WTC11 (cell line): ENCODE measurements around the gene TLX2. TPM values are rescaled to one million over a fixed set of nuclear protein-coding genes. Genes with fewer than 3 reads are reported as not detected.
A peak's percentile ranks its signal among the peaks of the same experiment; 100 is the strongest.

Source experiments
- ATAC-seq: fragments of 200-7000 bp; cut with Tn5 transposase; 2 replicates; pipeline ENCODE4 v1.10.0; 2021; ENCODE audit warnings: mild to moderate bottlenecking, moderate library complexity
- CTCF ChIA-PET: fragments of 300-600 bp; sonication (Branson Sonifier 250); formaldehyde crosslinking; loops from one replicate; lab custom pipeline; 2021; ENCODE audit warnings: antibody characterized with exemption; lab: Charles Lee
- POLR2A ChIA-PET: fragments of 350-600 bp; sonication (Branson Sonifier 250); formaldehyde crosslinking; loops from one replicate; lab custom pipeline; 2021; ENCODE audit warnings: antibody characterized with exemption; lab: Charles Lee
- DNase-seq: peaks from one replicate; pipeline ENCODE4 v3.0.0; 2021; ENCODE audit warnings: low spot score
- H3K27ac Mint-ChIP-seq: 2 replicates; pipeline ENCODE4 v1.8.0; 2021; ENCODE audit warnings: mixed read lengths
- H3K27me3 Mint-ChIP-seq: 2 replicates; pipeline ENCODE4 v1.8.0; 2021; ENCODE audit warnings: low read depth, mild to moderate bottlenecking, moderate library complexity, mixed read lengths
- H3K36me3 Mint-ChIP-seq: 2 replicates; pipeline ENCODE4 v1.8.0; 2021; ENCODE audit warnings: mixed read lengths
- H3K4me1 Mint-ChIP-seq: 2 replicates; pipeline ENCODE4 v1.8.0; 2022; ENCODE audit warnings: mixed read lengths
- H3K4me3 Mint-ChIP-seq: 2 replicates; pipeline ENCODE4 v1.8.0; 2021; ENCODE audit warnings: mild to moderate bottlenecking, moderate library complexity, mixed read lengths
- H3K9me3 Mint-ChIP-seq: 2 replicates; pipeline ENCODE4 v1.8.0; 2021; ENCODE audit warnings: mixed read lengths
- AFF4 ChIP-seq: sonication (generic); formaldehyde crosslinking; IDR thresholded peaks from 2 replicates; pipeline ENCODE4 v1.8.1; 2023; ENCODE audit warnings: mild to moderate bottlenecking, missing genetic modification reagents, borderline replicate concordance
- ATF1 ChIP-seq: sonication (generic); formaldehyde crosslinking; IDR thresholded peaks from 2 replicates; pipeline ENCODE4 v1.8.1; 2023; ENCODE audit warnings: mild to moderate bottlenecking, moderate library complexity, missing genetic modification reagents
- ATF6 ChIP-seq: sonication (generic); formaldehyde crosslinking; IDR thresholded peaks from 2 replicates; pipeline ENCODE4 v1.8.1; 2023; ENCODE audit warnings: mild to moderate bottlenecking, missing genetic modification reagents
- ELF4 ChIP-seq: sonication (generic); formaldehyde crosslinking; IDR thresholded peaks from 2 replicates; pipeline ENCODE4 v1.8.1; 2022; ENCODE audit warnings: low read depth, mild to moderate bottlenecking, moderate library complexity, missing genetic modification reagents
- ERG ChIP-seq: fragments of 250-450 bp; sonication (Bioruptor Pico); IDR thresholded peaks from 2 replicates; pipeline ENCODE4 v1.8.0; 2021; ENCODE audit warnings: mild to moderate bottlenecking
- ESRRA ChIP-seq: sonication (generic); formaldehyde crosslinking; IDR thresholded peaks from 2 replicates; pipeline ENCODE4 v1.8.1; 2022; ENCODE audit warnings: mild to moderate bottlenecking, missing genetic modification reagents, borderline replicate concordance
- FOXJ3 ChIP-seq: sonication (generic); formaldehyde crosslinking; IDR thresholded peaks from 2 replicates; pipeline ENCODE4 v1.9.0; 2021; ENCODE audit warnings: missing genetic modification reagents, mild to moderate bottlenecking, borderline replicate concordance
- FOXK1 ChIP-seq: sonication (generic); formaldehyde crosslinking; IDR thresholded peaks from 2 replicates; pipeline ENCODE4 v1.8.0; 2022; ENCODE audit warnings: mild to moderate bottlenecking, moderate library complexity, missing genetic modification reagents
- FOXP1 ChIP-seq: sonication (generic); formaldehyde crosslinking; IDR thresholded peaks from 2 replicates; pipeline ENCODE4 v1.8.0; 2022; ENCODE audit warnings: missing genetic modification reagents, mild to moderate bottlenecking, moderate library complexity, borderline replicate concordance
- GRHL2 ChIP-seq: fragments of 250-450 bp; sonication (Bioruptor Pico); IDR thresholded peaks from 2 replicates; pipeline ENCODE4 v1.8.0; 2022; ENCODE audit warnings: mild to moderate bottlenecking, moderate library complexity; ENCODE audit not compliant: insufficient replicate concordance, severe bottlenecking
- JAZF1 ChIP-seq: fragments of 250-450 bp; sonication (Bioruptor Pico); IDR thresholded peaks from 2 replicates; pipeline ENCODE4 v1.9.0; 2021; ENCODE audit warnings: moderate library complexity, mild to moderate bottlenecking, inconsistent platforms
- NR1H2 ChIP-seq: sonication (generic); formaldehyde crosslinking; IDR thresholded peaks from 2 replicates; pipeline ENCODE4 v1.9.0; 2021; ENCODE audit warnings: mild to moderate bottlenecking, moderate library complexity, missing genetic modification reagents
- NR2C2 ChIP-seq: sonication (generic); formaldehyde crosslinking; IDR thresholded peaks from 2 replicates; pipeline ENCODE4 v1.8.0; 2022; ENCODE audit warnings: mild to moderate bottlenecking, missing genetic modification reagents
- PREB ChIP-seq: sonication (generic); formaldehyde crosslinking; IDR thresholded peaks from 2 replicates; pipeline ENCODE4 v1.8.1; 2022; ENCODE audit warnings: mild to moderate bottlenecking, missing genetic modification reagents, moderate library complexity, borderline replicate concordance
- PRRX2 ChIP-seq: fragments of 250-450 bp; sonication (Bioruptor Pico); IDR thresholded peaks from 2 replicates; pipeline ENCODE4 v1.8.0; 2021; ENCODE audit warnings: mild to moderate bottlenecking
- RORB ChIP-seq: fragments of 250-450 bp; sonication (Bioruptor Pico); IDR thresholded peaks from 2 replicates; pipeline ENCODE4 v1.9.0; 2021; ENCODE audit warnings: mild to moderate bottlenecking
- SMAD3 ChIP-seq: sonication (generic); formaldehyde crosslinking; IDR thresholded peaks from 2 replicates; pipeline ENCODE4 v1.8.0; 2022; ENCODE audit warnings: missing genetic modification reagents, mild to moderate bottlenecking, borderline replicate concordance
- ZNF263 ChIP-seq: sonication (generic); formaldehyde crosslinking; IDR thresholded peaks from 2 replicates; pipeline ENCODE4 v1.8.1; 2022; ENCODE audit warnings: low read depth, mild to moderate bottlenecking, moderate library complexity, missing genetic modification reagents
- ZNF317 ChIP-seq: sonication (generic); formaldehyde crosslinking; IDR thresholded peaks from 2 replicates; pipeline ENCODE4 v1.8.1; 2023; ENCODE audit warnings: low read depth, mild to moderate bottlenecking, moderate library complexity, missing genetic modification reagents, borderline replicate concordance
- ZNF396 ChIP-seq: fragments of 250-450 bp; sonication (Bioruptor Pico); IDR thresholded peaks from 2 replicates; pipeline ENCODE4 v1.8.0; 2021; ENCODE audit warnings: mild to moderate bottlenecking, moderate library complexity, borderline replicate concordance
- ZNF416 ChIP-seq: fragments of 250-450 bp; sonication (Bioruptor Pico); IDR thresholded peaks from 2 replicates; pipeline ENCODE4 v1.9.0; 2021; ENCODE audit warnings: mild to moderate bottlenecking, inconsistent platforms
- ZNF425 ChIP-seq: fragments of 250-450 bp; sonication (Bioruptor Pico); conservative IDR thresholded peaks from 2 replicates; pipeline ENCODE4 v1.9.0; 2021; ENCODE audit warnings: mild to moderate bottlenecking
- ZSCAN18 ChIP-seq: fragments of 250-450 bp; sonication (Bioruptor Pico); IDR thresholded peaks from 2 replicates; pipeline ENCODE4 v2.1.2; 2022; ENCODE audit warnings: mild to moderate bottlenecking, moderate library complexity
- total RNA-seq: library from RNA; stranded (reverse); gene quantifications from 3 replicates; pipeline ENCODE4 v1.2.3, GENCODE V29; 2021

TLX2 gene
- total RNA-seq, 1 experiment from 2014 or later: 0.26 TPM

- Mint-ChIP-seq H3K27ac (no peak overlapping the region), H3K27me3 (peaks cover 99% of the 10 kb centered on the region), H3K4me1 (peaks cover 16% of the 10 kb centered on the region), H3K9me3 (peaks cover 8% of the 10 kb centered on the region), H3K4me3 (no peak overlapping the region), H3K36me3 (peaks cover 9% of the 10 kb centered on the region)
- DNase-seq (peak; percentile 93), ATAC-seq (peak; percentile 76)
- POLR2A ChIA-PET: interaction anchor here (1.0 to 1.1 kb wide), 3 partner anchors 8 to 71 kb away, joined by 3 to 8 read pairs (median 4); no protein-coding TSS in a partner anchor
- CTCF ChIA-PET: interaction anchor here (0.6 to 1.9 kb wide), 7 partner anchors 9 to 56 kb away, joined by 3 to 8 read pairs (median 5); partner anchors contain the start of genes AUP1, CCDC142, DQX1 and HTRA2
- TF ChIP-seq PREB (CRISPR knock-in tag): no peak; the same call in 1 of the 2 replicates
- peak; percentile 76; the same call in 1 of the 2 replicates for TF ChIP-seq ESRRA
- TF ChIP-seq ZNF263 (CRISPR knock-in tag): no peak; the same call in 1 of the 2 replicates
- no peak for TF ChIP-seq PRRX2 (CRISPR knock-in tag)
- no peak for TF ChIP-seq ZNF425 (CRISPR knock-in tag)
- no peak; the same call in none of the 2 replicates for TF ChIP-seq ZNF317 (CRISPR knock-in tag)
- peak; percentile 87 for TF ChIP-seq NR1H2 (CRISPR knock-in tag)
- no peak for TF ChIP-seq ZNF396 (CRISPR knock-in tag)
- no peak for TF ChIP-seq GRHL2
- TF ChIP-seq RORB (CRISPR knock-in tag): no peak
- TF ChIP-seq NR2C2 (CRISPR knock-in tag): peak; percentile 66; the same call in 1 of the 2 replicates
- peak; percentile 83 for TF ChIP-seq FOXK1 (CRISPR knock-in tag)
- no peak for TF ChIP-seq ERG (CRISPR knock-in tag)
- no peak for TF ChIP-seq ZSCAN18 (CRISPR knock-in tag)
- TF ChIP-seq FOXP1 (CRISPR knock-in tag): peak; percentile 97
- TF ChIP-seq SMAD3 (CRISPR knock-in tag): peak; percentile 42; the same call in 1 of the 2 replicates
- TF ChIP-seq ELF4 (CRISPR knock-in tag): peak; percentile 43; the same call in 1 of the 2 replicates
- peak; percentile 97 for TF ChIP-seq AFF4
- TF ChIP-seq FOXJ3: no peak
- TF ChIP-seq ZNF416 (CRISPR knock-in tag): no peak
- no peak for TF ChIP-seq JAZF1
- 0 out of 2 replicates have a peak, but pooled peaks have one; percentile 48 for TF ChIP-seq ATF6 (CRISPR knock-in tag)
- peak; percentile 65; the same call in 1 of the 2 replicates for TF ChIP-seq ATF1
These were observed 1.9 kb downstream of the TLX2 start for GRCh38 chr2:74515981-74516633.
